Measurements from ENCODE around the gene APEX1.

APEX1 gene

DNA sequence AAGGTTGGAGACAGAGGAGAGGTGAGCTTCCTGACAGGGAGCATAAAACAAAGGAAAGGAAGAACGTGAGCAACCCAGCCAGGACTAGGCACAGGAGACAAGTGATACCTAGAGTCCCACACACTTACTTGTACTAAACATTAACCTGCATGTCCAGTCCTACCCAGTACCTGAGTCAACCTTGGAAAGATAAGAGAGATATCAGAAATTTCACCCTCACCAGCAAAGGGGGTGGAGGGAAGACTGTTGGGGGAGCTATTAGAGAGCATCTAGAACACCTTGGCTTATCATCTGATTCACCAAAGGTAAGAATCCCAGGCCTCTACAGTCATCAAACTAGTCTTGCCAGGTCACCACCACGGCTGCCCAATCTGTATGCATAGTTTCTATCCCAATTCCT lies 30.2 kb upstream of the APEX1 start (continued):
- TF ChIP-seq TSHZ2 (CRISPR knock-in tag; IDR thresholded peaks at IDR 0.05) (no peak), TOX (CRISPR knock-in tag; IDR thresholded peaks at IDR 0.05; ENCODE audit: borderline replicate concordance) (no peak), BACH2 (CRISPR knock-in tag; IDR thresholded peaks at IDR 0.05; ENCODE audit: borderline replicate concordance) (no peak), ZNF565 (CRISPR knock-in tag; conservative IDR thresholded peaks at IDR 0.05; ENCODE audit: low read depth) (no peak)
- TF ChIP-seq, protein P1, sequence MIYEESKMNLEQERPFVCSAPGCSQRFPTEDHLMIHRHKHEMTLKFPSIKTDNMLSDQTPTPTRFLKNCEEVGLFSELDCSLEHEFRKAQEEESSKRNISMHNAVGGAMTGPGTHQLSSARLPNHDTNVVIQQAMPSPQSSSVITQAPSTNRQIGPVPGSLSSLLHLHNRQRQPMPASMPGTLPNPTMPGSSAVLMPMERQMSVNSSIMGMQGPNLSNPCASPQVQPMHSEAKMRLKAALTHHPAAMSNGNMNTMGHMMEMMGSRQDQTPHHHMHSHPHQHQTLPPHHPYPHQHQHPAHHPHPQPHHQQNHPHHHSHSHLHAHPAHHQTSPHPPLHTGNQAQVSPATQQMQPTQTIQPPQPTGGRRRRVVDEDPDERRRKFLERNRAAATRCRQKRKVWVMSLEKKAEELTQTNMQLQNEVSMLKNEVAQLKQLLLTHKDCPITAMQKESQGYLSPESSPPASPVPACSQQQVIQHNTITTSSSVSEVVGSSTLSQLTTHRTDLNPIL (CRISPR knock-in tag; IDR thresholded peaks at IDR 0.05; ENCODE audit: low read depth), result no peak

DNA sequence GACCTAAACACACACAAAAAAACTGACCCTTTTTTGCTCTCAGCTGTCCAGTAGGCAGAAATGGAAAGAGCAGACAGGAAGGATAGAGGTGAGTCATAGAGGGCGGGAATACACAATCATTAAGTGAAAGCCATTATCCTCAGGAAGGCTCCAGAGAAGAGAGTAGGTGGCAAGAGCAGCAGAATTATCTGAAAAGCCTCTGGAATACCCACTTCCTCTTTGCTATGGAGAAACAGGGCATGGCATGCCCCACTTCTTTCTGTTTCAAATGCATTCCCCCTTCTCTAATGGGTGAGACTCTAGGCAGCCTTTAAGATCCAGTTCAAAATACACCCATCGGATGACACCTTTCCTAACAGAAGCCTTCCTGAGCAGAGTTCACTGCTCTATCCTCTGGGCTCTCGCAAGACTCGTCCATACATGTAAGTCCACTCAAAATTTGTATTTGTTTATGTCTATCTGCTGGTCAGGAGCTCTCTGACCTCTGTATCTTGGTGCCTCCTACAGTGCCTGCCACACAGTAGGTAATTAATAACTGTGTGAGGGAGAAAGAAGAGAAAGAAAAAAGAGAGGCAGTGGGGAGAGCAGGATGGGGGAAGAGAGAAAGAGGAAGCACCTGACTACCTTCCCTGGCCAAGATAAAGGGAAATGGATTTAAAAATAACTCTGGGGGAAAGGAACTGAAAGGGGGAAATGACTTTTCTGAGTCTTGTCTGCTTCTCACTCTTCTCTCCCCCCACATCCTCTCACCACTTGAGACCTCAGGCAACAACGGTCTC lies 27.6 kb upstream of the APEX1 start:
- ATAC-seq, result peak; percentile 90
- TF ChIP-seq ZNF70 (CRISPR knock-in tag; IDR thresholded peaks at IDR 0.05) (no peak), OSR1 (CRISPR knock-in tag; IDR thresholded peaks at IDR 0.05) (no peak), PATZ1 (CRISPR knock-in tag; IDR thresholded peaks at IDR 0.05; ENCODE audit: borderline replicate concordance) (no peak), SNAI2 (CRISPR knock-in tag; IDR thresholded peaks at IDR 0.05) (no peak), ZC3H10 (CRISPR knock-in tag; IDR thresholded peaks at IDR 0.05) (no peak), ESRRG (CRISPR knock-in tag; IDR thresholded peaks at IDR 0.05) (no peak), ZFP30 (CRISPR knock-in tag; IDR thresholded peaks at IDR 0.05) (no peak), RARB (CRISPR knock-in tag; IDR thresholded peaks at IDR 0.05) (no peak), ZNF565 (CRISPR knock-in tag; conservative IDR thresholded peaks at IDR 0.05; ENCODE audit: low read depth) (no peak)
- TF ChIP-seq, protein P2, sequence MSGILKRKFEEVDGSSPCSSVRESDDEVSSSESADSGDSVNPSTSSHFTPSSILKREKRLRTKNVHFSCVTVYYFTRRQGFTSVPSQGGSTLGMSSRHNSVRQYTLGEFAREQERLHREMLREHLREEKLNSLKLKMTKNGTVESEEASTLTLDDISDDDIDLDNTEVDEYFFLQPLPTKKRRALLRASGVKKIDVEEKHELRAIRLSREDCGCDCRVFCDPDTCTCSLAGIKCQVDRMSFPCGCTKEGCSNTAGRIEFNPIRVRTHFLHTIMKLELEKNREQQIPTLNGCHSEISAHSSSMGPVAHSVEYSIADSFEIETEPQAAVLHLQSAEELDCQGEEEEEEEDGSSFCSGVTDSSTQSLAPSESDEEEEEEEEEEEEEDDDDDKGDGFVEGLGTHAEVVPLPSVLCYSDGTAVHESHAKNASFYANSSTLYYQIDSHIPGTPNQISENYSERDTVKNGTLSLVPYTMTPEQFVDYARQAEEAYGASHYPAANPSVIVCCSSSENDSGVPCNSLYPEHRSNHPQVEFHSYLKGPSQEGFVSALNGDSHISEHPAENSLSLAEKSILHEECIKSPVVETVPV (CRISPR knock-in tag; IDR thresholded peaks at IDR 0.05), result no peak
- TF ChIP-seq, protein P1 (CRISPR knock-in tag; IDR thresholded peaks at IDR 0.05; ENCODE audit: low read depth), result no peak

GRCh38 chr14:20428010-20428365 lies 27.0 kb upstream of the APEX1 start:
- no peak for TF ChIP-seq ESRRG (CRISPR knock-in tag; IDR thresholded peaks at IDR 0.05)
- no peak for ATAC-seq

GRCh38 chr14:20428802-20429201 lies 26.2 kb upstream of the APEX1 start:
- ATAC-seq, result peak; percentile 39; the same call in 1 of the 3 replicates
- TF ChIP-seq PATZ1 (CRISPR knock-in tag; IDR thresholded peaks at IDR 0.05; ENCODE audit: borderline replicate concordance) (no peak), ESRRG (CRISPR knock-in tag; IDR thresholded peaks at IDR 0.05) (no peak), GLIS3 (CRISPR knock-in tag; IDR thresholded peaks at IDR 0.05) (no peak), TCF4 (CRISPR knock-in tag; IDR thresholded peaks at IDR 0.05; ENCODE audit: borderline replicate concordance) (no peak), ZC3H10 (CRISPR knock-in tag; IDR thresholded peaks at IDR 0.05) (no peak), PPARA (CRISPR knock-in tag; IDR thresholded peaks at IDR 0.05; ENCODE audit: borderline replicate concordance) (no peak), CSDC2 (CRISPR knock-in tag; IDR thresholded peaks at IDR 0.05) (no peak)
- TF ChIP-seq, protein P3, sequence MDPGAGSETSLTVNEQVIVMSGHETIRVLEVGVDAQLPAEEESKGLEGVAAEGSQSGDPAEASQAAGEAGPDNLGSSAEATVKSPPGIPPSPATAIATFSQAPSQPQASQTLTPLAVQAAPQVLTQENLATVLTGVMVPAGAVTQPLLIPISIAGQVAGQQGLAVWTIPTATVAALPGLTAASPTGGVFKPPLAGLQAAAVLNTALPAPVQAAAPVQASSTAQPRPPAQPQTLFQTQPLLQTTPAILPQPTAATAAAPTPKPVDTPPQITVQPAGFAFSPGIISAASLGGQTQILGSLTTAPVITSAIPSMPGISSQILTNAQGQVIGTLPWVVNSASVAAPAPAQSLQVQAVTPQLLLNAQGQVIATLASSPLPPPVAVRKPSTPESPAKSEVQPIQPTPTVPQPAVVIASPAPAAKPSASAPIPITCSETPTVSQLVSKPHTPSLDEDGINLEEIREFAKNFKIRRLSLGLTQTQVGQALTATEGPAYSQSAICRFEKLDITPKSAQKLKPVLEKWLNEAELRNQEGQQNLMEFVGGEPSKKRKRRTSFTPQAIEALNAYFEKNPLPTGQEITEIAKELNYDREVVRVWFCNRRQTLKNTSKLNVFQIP (CRISPR knock-in tag; IDR thresholded peaks at IDR 0.05; ENCODE audit: borderline replicate concordance, low read depth), result no peak

All from SK-N-SH treated with all-trans-retinoic acid at 6 μM for 48 hours (cell line).